Kidney glomerular epithelial cell (primary cell): Measurements from ENCODE around the gene PDZRN4.
"Not testable (repeated sequence)": the region's sequence is repeated elsewhere in the genome, so short reads cannot be mapped to it uniquely, and the experiment has no call there.

Source experiments
- DNase-seq: peaks from one replicate; lab custom pipeline; 2025; lab: John Stamatoyannopoulos, UW

PDZRN4 gene

DNA sequence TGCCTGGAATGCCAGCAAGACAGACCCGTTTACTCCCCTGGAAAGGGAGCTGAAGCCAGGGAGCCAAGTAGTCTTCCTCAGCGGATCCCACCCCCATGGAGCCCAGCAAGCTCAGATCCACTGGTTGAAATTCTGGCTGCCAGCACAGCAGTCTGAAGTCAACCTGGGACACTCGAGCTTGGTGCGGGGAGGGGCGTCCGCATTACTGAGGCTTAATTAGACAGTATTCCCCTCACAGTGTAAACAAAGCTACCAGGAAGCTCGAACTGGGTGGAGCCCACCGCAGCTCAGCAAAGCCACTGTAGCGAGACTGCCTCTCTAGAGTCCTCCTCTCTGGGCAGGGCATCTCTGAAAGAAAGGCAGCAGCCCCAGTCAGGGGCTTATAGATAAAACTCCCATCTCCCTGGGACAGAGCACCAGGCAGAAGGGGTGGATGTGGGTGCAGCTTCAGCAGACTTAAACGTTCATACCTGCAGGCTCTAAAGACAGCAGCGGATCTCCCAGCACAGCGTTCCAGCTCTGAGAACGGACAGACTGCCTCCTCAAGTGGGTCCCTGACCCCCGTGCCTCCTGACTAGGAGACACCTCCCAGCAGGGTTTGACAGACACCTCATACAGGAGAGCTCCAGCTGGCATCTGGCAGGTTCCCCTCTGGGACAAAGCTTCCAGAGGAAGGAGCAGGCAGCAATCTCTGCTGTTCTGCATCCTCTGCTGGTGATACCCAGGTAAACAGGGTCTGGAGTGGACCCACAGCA, 92.4 kb downstream of the PDZRN4 start:
- DNase-seq: not testable (repeated sequence)

DNA sequence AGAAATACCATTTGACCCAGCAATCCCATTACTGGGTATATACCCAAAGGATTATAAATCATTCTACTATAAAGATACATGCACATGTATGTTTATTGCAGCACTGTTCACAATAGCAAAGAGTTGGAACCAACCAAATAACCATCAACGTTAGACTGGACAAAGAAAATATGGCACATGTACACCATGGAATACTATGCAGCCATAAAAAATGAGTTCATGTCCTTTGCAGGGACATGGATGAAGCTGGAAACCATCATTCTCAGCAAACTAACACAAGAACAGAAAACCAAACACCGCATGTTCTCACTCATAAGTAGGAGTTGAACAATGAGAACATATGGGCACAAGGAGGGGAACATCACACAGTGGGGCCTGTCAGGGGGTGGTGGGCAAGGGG, 97.3 kb downstream of the PDZRN4 start:
- not testable (repeated sequence) for DNase-seq

DNA sequence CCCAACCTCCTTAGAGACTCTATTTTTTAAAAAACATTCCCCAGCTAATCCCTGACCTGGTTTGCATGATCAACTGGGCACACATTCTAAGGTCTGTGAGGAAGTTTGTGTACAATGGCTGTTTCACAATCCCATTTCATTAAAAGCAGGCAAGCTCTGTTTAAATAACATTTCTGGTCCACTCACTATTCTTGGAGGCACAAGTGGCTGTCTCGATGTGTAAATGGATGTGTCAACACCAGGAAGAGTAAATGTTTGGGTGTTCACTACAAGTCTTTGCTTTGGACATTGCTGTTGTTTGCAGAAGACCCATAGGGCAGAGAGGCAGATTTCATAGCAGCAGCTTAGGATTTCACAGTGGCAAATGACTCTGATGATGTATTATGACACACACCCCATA, 98.3 kb downstream of the PDZRN4 start:
- DNase-seq: no peak

DNA sequence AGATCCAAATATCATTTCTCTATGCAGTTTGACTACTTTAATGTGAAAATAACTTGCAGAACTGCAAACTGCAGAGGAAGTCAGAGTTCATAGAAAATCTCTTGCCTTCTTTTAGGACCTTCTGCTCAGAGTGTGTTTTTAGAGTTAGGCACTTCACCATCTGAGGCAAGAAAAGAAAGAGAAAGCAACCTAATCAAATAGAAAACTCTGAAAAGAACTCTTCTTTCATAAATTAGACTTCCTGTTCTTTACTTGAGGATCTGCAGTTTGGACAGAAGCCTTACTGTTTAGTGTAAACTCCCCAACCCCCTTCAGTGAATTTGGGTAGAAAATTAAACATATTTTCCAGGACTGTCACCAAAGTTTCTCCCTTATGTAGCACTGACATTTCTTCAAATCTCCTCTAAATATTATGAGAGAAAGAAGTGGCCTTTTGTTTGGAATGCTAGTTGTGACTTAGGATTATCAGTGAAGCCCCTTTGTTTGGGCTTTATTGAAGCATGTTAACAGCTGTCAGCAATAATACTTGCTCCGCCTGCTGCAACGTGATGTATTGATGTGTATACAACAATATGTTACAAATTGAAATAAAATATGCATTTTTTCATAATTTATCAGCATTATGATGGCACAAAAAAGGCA, 99.5 kb downstream of the PDZRN4 start:
- no peak for DNase-seq

DNA sequence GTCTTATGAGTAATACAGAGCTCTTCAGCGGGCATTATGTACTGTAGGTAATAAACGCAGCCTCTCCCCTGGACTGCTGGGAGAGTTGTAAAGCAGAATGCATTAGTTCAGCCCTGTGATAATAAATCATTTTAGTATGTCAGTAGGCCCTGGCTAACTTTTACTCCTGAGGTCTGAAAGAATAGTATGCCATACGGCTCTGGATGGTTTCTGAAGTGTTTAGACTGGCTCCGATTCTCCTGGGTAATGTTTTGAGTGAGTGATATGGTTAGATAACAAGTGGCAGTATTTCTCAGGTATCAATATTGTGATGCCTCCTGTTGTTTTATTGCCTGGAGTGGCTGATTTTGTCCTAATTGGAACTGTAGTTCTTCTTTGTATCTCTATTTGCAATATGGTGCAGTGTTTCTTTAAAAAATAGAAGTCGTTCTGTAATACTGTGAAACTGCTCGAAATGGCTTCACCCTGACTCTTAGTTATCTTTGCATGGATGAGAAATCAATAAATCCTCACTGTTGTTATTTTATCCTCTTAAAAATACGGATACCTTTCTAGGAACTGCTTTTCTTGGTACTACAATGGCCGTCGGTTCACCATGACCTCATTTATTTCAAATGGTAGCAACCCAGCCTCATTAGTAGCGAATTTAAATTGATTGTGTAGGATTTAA, 100.2 kb downstream of the PDZRN4 start:
- no peak for DNase-seq

DNA sequence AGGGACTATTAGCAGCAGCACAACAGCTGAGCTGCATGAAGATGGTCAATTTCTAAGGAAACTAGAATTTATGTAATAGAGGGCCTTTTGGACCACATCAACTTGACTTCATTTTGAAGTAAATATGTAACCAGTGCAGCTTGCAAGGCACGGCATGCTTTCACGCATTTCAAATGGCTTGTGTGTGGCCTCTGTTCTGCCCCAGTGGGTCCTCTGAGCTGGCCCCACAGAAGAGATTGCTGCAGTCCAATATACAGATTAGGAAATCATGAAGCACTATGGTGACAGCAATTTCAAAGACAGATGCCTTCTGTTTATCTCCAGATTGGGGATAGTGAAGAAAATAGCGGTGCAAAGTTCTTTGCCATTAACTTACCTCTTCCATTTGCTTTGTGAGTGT, 101.4 kb downstream of the PDZRN4 start:
- DNase-seq: no peak

DNA sequence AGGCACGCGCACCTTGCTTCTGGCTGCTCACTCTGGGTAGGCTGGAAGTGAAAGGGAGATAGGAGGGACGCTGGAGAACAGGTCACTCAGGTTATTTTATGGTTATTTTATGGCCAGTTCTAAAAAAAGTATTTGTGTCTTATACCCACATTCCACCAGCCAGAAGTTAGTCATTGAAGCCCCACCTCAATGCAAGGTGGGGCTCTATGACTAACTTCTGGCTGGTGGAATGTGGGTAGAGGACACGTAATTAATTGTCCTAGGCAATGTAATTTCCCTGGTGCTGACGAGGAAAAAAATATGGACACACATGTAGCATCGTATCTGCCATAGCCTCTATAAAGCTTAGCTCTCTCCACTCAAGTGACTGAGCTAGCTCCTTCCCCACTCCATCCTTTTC, 104.9 kb downstream of the PDZRN4 start:
- no peak for DNase-seq

GRCh38 chr12:41293461-41293860, 105.3 kb downstream of the PDZRN4 start:
- no peak for DNase-seq

- DNase-seq: no peak
Measured at GRCh38 chr12:41302979-41303403, 114.9 kb downstream of the PDZRN4 start.

DNA sequence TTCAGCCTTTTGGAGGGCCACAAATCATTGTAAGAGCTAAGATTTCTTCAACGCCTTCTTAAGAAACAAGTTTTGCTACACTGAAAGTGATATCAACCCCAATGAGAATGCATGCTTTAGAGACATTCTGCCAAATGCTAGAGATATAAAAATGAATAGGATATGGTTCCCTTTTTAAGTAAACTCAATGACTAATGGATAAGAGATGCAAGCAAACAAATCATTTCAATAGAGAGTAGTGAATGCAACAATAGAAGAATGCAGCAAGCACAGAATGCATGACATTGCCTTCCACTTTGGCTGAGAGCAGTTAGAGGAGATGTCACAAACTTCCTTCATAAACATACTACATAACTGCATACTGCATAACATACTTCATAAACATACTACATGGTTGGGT, 116.4 kb downstream of the PDZRN4 start:
- no peak for DNase-seq

GRCh38 chr12:41310367-41310766, 122.2 kb downstream of the PDZRN4 start:
- DNase-seq: no peak

DNA sequence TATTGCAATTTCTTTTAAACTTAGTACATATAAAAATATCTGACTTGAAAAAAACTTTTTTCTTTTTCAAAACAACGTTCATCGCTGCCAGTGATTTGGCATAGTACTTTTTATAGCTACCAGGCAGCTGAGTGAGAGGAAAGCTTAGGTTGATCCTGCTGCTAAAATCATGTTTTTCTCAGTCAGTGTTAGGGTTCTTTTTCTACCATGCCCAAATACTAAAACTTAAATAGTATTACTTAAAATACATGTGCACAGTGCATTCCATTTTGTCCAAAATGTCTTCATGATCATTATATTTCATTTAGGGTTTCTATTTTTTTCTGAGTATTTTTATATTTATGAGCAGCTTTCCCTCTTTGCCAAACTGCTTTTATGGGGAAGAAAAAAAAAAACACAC, 123.8 kb downstream of the PDZRN4 start:
- DNase-seq: no peak

DNA sequence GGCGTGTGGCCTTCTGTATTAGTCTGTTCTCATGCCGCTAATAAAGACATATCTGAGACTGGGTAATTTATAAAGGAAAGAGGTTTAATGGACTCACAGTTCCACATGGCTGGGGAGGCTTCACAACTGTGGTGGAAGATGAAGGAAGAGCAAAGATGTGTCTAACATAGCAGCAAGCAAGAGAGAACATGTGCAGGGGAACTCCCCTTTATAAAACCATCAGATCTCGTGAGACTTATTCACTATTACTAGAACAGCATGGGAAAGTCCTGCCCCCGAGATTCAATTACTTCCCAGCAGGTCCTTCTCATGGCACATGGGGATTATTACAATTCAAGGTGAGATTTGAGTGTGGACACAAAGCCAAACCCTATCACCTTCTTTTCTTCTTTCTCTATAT, 124.3 kb downstream of the PDZRN4 start:
- not testable (repeated sequence) for DNase-seq

DNA sequence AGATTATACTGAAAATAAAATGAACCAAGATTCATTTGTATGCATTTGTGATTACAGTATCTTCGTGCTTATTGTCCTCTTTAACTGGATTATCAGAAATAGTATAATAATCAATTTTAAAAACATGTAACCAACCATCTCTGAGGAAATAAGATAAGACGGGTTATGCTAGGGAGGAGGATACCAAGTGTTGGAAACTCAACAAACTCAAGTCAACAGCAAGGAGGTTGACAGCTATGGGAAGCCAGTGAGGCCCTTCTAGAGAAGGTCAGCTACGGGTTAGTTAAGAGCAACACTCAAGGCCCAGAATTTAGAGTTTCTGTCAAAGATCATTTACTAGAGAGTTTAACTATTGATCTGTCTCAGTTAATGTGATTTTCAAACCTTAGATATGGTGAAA, 137.2 kb downstream of the PDZRN4 start:
- DNase-seq: no peak

- DNase-seq: no peak
Measured at GRCh38 chr12:41327096-41327895, 139.2 kb downstream of the PDZRN4 start.

GRCh38 chr12:41333974-41334373, 145.9 kb downstream of the PDZRN4 start:
- DNase-seq: no peak

GRCh38 chr12:41334390-41334789, 146.3 kb downstream of the PDZRN4 start:
- DNase-seq: no peak

- DNase-seq: no peak
Measured at GRCh38 chr12:41336041-41336549, 148.0 kb downstream of the PDZRN4 start.

DNA sequence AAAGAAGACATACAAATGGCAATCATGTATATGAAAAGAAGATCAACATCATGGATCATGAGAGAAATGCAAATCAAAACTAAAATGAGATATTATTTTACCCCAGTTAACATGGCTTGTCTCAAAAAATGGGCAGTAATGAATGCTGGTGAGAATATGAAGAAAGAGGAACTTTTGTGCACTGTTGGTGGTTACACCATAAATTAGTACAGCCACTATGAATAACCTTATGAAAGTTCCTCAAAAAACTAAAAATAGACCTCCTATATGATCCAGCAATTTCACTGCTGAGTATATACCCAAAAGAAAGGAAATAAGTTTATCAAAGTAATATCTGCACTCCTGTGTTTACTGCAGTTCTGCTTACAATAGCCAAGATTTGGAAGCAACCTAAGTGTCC, 151.7 kb downstream of the PDZRN4 start:
- DNase-seq: no peak

DNA sequence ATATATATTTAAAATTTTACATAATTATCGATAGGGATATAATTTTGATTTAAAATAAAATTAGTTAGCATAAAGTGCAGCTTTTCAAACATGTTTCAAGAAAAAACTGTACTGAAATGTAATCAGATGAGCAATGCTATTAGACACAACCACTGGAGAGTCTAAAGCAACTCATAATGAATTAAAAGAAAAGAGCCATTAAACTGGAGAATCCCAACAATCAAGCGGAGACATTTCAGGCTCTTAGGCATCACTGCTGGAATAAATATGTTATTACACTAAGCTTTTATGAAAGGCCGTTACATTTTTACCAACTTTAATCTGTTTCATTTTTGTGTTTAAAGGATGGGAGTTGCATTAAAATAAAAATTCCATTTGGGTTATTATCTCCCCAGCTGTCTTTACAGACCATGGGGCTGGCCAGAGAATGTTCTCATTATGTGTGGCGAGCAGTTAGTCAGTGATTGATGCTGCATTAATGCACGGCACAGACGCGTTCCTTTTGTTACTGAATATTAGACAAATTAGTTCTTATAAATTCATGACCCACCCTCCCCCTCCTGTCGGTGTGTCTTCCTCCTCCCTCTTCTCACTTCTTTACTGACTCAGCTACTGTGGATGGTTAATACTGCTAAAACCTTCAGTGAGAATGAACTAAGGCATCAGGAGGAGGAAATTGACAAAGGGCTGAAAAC, 156.8 kb downstream of the PDZRN4 start:
- no peak for DNase-seq

DNA sequence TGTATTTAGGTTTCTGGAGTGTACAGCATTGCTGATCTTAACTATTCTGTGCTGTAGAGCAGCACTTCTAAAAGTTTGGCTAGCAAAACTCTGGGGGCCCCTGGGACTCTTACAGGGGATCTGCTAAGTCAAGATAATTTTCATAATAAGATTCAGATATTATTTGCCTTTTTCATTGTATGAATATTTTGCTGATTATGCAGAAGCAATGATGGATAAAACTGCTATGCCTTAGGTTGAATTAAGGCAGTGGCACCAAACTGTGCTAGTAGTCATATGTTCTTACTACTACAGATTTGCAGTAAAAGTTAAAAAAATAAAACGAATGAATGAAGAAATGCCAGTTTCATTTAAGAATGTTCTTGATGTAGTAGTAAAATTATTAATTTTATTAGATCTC, 160.1 kb downstream of the PDZRN4 start:
- DNase-seq: no peak

- no peak for DNase-seq
Measured at GRCh38 chr12:41356181-41356580, 168.1 kb downstream of the PDZRN4 start.
